ENCODE results near the gene INTS1.
"Not testable (repeated sequence)": the region's sequence is repeated elsewhere in the genome, so short reads cannot be mapped to it uniquely, and the experiment has no call there.

The INTS1 gene

GRCh38 chr7:1531263-1531978, 27.2 kb upstream of the INTS1 start:
- DNase-seq = peak; percentile 27

GRCh38 chr7:1530946-1531262, 26.7 kb upstream of the INTS1 start:
- DNase-seq = no peak

GRCh38 chr7:1529383-1530116, 25.4 kb upstream of the INTS1 start:
- DNase-seq = no peak

GRCh38 chr7:1526271-1526754, 22.1 kb upstream of the INTS1 start:
- no peak for DNase-seq

- no peak for DNase-seq
Measured at GRCh38 chr7:1525409-1525808, 21.2 kb upstream of the INTS1 start.

GRCh38 chr7:1523844-1524243, 19.7 kb upstream of the INTS1 start:
- DNase-seq = no peak

- DNase-seq = no peak
Measured at GRCh38 chr7:1523208-1523607, 19.0 kb upstream of the INTS1 start.

GRCh38 chr7:1521456-1521855, 17.3 kb upstream of the INTS1 start:
- no peak for DNase-seq

DNA sequence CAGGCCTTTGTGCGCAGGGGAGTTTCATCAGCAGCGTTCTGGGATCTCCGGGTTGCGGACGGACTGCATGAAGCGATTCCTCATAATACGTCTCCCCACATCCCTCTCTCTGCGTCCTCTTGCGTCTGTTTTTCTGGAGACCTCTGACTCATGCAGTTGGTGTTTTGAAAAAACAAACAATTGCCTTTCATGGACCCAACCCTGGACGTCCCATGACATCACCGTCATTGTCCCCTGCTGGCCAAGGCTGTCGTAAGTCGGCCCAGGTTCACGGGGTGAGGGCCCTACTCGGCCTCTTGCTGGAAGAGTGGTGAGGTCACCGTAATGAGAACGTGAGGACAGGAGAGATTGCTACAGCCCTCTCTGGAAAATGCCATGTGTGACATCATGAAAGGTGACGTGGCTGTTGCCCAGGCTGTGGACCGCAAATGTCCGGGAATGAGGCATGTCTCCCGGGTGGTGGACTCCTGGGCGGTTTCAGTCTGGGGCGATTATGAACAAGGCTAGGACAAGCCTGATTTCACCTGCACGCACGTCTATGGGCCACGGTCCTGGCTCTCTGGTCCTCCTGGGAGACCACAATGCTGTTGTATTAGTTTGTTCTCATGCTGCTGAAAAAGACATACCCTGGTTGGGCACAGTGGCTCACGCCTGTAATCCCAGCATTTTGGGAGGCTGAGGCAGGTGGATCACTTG, 16.5 kb upstream of the INTS1 start:
- no peak for DNase-seq

- not testable (repeated sequence) for DNase-seq
Measured at GRCh38 chr7:1519322-1519922, 15.2 kb upstream of the INTS1 start.

DNA sequence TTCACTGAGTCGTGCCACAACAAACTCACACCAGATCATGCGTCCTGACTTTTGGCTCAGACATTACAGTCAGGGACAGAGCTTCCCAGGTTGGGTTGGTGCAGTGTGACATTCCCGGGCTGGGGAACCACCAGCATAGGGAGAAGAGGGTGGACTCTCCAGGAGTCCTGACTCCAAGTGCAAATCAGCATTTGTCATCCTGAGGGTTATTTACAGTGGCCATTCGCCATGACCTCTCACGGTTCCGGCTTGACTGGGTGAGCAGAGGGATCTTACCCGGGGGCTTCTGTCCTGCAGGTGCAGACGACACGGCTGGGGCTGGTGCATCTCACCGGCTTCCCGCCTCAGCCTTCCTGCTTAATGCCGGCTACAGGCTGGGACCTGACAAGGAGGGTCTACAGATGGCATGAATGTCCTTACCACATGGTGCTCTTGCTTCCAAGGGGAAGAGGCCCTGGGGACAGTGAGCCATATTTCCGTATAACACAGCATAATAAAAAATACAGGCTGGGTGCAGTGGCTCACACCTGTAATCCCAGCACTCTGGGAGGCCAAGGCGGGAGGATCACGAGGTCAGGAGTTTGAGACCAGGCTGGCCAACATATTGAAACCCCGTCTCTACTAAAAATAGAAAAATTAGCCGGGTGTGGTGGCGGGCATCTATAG, 12.5 kb upstream of the INTS1 start:
- DNase-seq = no peak

DNA sequence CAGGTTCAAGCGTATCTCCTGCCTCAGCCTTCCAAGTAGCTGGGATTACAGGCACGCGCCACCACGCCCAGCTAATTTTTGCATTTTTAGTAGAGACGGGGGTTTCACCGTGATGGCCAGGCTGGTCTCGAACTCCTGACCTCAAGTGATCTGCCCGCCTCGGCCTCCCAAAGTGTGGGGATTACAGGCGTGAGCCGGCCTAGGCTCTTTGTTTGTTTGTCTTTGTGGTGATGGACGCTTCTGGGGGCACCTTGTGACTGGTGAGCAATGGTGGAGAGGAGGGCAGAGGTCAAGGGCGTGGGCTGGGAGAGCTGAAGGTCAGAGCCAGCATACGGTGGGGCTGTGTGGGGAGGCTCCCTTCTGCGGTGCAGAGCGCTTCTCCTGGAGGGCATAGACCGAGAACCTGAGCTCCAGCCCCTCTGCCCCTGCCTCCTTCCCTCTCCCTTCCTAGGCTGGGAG, 11.3 kb upstream of the INTS1 start:
- DNase-seq = not testable (repeated sequence)

DNA sequence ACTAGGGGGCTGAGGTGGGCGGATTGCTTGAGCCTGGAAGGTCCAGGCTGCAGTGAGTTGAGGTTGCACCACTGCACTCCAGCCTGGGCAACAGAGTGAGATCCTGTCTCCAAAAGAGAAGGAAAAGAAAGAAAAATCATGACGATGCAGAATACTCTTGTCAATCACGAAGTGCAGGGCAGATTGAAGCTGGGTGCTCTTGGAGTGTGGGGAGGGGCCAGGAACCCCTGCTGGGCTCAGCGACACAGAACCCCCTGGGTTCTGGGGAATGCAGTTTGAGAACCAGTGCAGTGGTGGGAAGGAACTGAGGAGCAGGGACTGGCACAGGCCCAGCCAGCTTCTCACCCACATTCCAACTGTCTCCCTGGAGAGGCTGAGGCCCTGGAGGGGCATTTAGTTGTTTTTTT, 10.8 kb upstream of the INTS1 start:
- DNase-seq = no peak

- no peak for DNase-seq
Measured at GRCh38 chr7:1514407-1514806, 10.2 kb upstream of the INTS1 start.

DNA sequence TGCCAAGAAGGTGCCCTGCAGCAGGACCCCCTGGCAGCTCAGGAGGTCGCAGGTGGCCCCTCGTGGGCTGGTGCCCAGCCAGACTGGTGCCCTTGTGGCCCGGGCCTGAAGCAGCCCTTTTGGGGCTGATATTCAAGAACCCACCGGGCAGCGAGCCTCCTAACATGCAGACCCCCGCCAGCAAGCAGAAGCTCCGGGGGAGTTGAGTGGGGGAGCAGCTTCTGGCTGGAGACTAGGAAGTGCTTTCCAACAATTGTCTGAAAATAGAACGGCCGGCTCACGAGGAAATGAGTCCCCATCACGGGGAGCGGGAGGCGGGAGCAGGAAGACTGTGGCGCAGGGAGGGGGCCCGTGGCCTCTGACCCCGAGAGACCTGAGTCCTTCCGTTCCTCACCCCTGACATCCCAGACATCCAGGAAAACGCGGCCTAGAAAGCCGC, 9.5 kb upstream of the INTS1 start:
- no peak for DNase-seq

- peak; percentile 25 for DNase-seq
Measured at GRCh38 chr7:1512781-1513656, 8.8 kb upstream of the INTS1 start.

- DNase-seq = no peak
Measured at GRCh38 chr7:1511444-1512422, 7.5 kb upstream of the INTS1 start.

DNA sequence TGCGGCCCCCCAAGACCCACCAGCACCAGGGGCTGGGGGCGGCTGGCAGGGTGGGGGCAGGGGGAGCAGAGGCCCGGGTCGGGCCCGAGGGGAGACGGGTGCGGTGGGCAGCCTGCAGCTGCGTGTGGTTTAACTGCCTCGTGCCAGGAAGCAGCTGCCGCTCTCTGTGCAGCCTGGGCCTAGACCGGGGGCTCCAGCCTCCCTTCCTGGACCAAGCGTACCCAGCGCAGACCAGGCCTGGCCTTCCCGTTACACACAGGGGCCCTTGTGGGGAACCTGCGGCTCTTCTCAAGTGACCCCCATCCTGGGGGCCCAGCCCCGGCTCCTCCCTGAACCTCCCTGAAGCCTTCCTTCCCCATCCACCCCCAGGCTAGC, 6.6 kb upstream of the INTS1 start:
- no peak for DNase-seq

DNA sequence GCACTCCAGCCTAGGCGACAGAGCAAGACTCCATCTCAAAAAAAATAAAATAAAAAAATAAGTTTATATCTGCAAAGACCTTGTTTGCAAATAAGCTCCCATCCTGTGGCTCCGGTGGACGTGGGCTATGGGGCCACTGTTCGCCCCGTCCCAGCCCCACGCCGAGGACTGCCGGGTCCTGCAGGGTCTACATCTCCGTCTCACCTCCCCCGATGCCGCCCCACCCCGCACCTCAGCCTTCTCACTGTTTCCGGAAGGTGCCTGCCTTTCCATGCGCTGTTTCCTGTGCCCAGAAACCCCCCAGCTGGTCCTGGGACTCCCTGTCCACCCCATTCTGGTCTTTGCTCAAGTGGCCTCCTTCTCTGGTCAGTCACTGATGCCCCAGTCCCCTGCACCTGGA, 5.0 kb upstream of the INTS1 start:
- no peak for DNase-seq

DNA sequence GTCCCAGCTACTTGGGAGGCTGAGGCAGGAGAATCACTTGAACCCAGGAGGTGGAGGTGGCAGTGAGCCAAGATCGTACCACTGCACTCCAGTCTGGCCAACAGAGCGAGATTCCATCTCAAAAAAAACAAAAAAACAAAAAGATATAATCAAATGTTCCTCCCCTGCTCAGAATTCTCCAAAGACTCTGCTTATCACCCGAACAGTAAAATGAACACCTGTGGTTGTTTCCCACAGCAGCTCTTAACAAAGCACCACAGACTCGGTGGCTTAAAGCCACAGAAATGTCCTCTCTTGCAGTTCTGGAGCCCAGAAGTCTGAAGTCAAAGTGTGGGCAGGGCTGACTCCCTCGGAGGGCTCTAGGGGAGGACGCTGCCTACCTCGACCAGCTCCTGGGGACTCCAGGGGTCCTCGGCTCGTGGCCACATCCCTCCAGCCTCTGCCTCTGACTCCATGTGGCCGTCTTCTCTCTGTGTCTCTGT, 4.1 kb upstream of the INTS1 start:
- DNase-seq = no peak
